GM12878 (cell line): ENCODE measurements around the gene DIS3L2. TPM values are rescaled to one million over a fixed set of nuclear protein-coding genes. Genes with fewer than 3 reads are reported as not detected.

Experiments used
- ATAC-seq: fragments of 200-7000 bp; cut with Tn5 transposase; 3 replicates; pipeline ENCODE4 v1.9.1; 2020; ENCODE audit warnings: mild to moderate bottlenecking, moderate library complexity
- BruUV-seq: library from RNA; stranded (reverse); fragments of 400-500 nt; replicated peaks from 2 replicates; lab custom pipeline; 2021; lab: Mats Ljungman, UMichigan
- CTCF ChIA-PET: fragments of 300-600 bp; sonication (Branson Sonifier 250); formaldehyde crosslinking; extraction: SDS; loops from one replicate; lab custom pipeline; 2021; ENCODE audit warnings: inconsistent platforms; lab: Yijun Ruan, JAX
- POLR2A ChIA-PET: fragments of 350-600 bp; formaldehyde crosslinking; extraction: SDS; loops from one replicate; lab custom pipeline; 2021; ENCODE audit warnings: inconsistent platforms; lab: Charles Lee
- RAD21 ChIA-PET: fragments of 300-600 bp; sonication (Branson Sonifier 250); formaldehyde crosslinking; loops from one replicate; lab custom pipeline; 2023; ENCODE audit warnings: antibody characterized with exemption; ENCODE audit not compliant: unreplicated experiment; lab: Charles Lee
- SMC1A ChIA-PET: fragments of 300-600 bp; sonication (Branson Sonifier 250); formaldehyde crosslinking; loops from one replicate; lab custom pipeline; 2023; ENCODE audit not compliant: unreplicated experiment, uncharacterized antibody; lab: Charles Lee
- DNase-seq: peaks from one replicate; pipeline ENCODE4 v3.0.0-alpha.2; 2011; ENCODE audit warnings: low read depth, low spot score
- FAIRE-seq: peaks from 3 replicates; lab custom pipeline; 2011; peaks lifted over from hg19 to GRCh38; lab: Jason Lieb, UNC
- H2AFZ ChIP-seq: 2 replicates; pipeline ENCODE4 v1.6.0; 2011; ENCODE audit warnings: low read depth, low read length, control low read depth; ENCODE audit not compliant: control insufficient read depth
- H3K27ac ChIP-seq: 2 replicates; pipeline ENCODE4 v1.5.1; 2011; ENCODE audit warnings: control low read depth; ENCODE audit not compliant: control insufficient read depth, insufficient read depth
- H3K27me3 ChIP-seq, 2 experiments: replicated peaks in 1 of 2; 2 replicates each; pipeline versions ENCODE4 v1.6.0 to v1.6.1; 2011; ENCODE audit warnings: low read length in 1 of 2; ENCODE audit not compliant: control insufficient read depth in 2 of 2, insufficient read depth in 2 of 2
- H3K36me3 ChIP-seq, 2 experiments: 2 replicates each; pipeline ENCODE4 v1.5.1; 2011; ENCODE audit warnings: low read length in 1 of 2; ENCODE audit not compliant: control insufficient read depth in 2 of 2, insufficient read depth in 2 of 2
- H3K4me1 ChIP-seq: 2 replicates; pipeline ENCODE4 v1.6.1; 2011; ENCODE audit warnings: mild to moderate bottlenecking, low read length, moderate library complexity, mixed read lengths; ENCODE audit not compliant: control insufficient read depth, insufficient read depth
- H3K4me2 ChIP-seq: 2 replicates; pipeline ENCODE4 v1.6.0; 2011; ENCODE audit warnings: control low read depth; ENCODE audit not compliant: control insufficient read depth, insufficient read depth
- H3K4me3 ChIP-seq: fragments of 200-600 bp; sonication (generic); 2 replicates; pipeline ENCODE4 v1.5.1; 2016
- H3K79me2 ChIP-seq: 2 replicates; pipeline ENCODE4 v1.6.0; 2011; ENCODE audit warnings: low read length; ENCODE audit not compliant: control insufficient read depth, insufficient read depth
- H3K9ac ChIP-seq: 2 replicates; pipeline ENCODE4 v1.8.0; 2011; ENCODE audit warnings: low read length, control low read depth, mixed read lengths; ENCODE audit not compliant: control insufficient read depth, insufficient read depth
- H3K9me3 ChIP-seq: replicated peaks from 3 replicates; pipeline ENCODE4 v1.5.1; 2011; ENCODE audit warnings: mild to moderate bottlenecking, low read length; ENCODE audit not compliant: control insufficient read depth, insufficient read depth
- H4K20me1 ChIP-seq: 2 replicates; pipeline ENCODE4 v1.6.0; 2011; ENCODE audit not compliant: control insufficient read depth, insufficient read depth
- CHD1 ChIP-seq: IDR thresholded peaks from 2 replicates; pipeline ENCODE4 v1.6.1; 2012; ENCODE audit warnings: low read depth, low read length, improper control_type of control experiment
- DPF2 ChIP-seq: fragments of 450-650 bp; IDR thresholded peaks from 2 replicates; pipeline ENCODE4 v1.6.1; 2017; ENCODE audit warnings: mild to moderate bottlenecking
- EGR1 ChIP-seq, 2 experiments: IDR thresholded peaks; 1 replicate in 1 of 2; 2 replicates in 1 of 2; pipeline ENCODE4 v1.6.1; 2011 to 2012; ENCODE audit warnings: low read depth in 2 of 2, low read length in 2 of 2, borderline replicate concordance in 1 of 2, mild to moderate bottlenecking in 1 of 2, moderate library complexity in 1 of 2
- HDAC2 ChIP-seq: fragments of 200-600 bp; sonication (generic); IDR thresholded peaks from 2 replicates; pipeline ENCODE4 v1.6.1; 2017
- NFYB ChIP-seq: IDR thresholded peaks from 2 replicates; pipeline ENCODE4 v1.6.1; 2011; ENCODE audit warnings: low read depth, mild to moderate bottlenecking, low read length, improper control_type of control experiment, moderate library complexity; ENCODE audit not compliant: insufficient read depth
- NR2C1 ChIP-seq: fragments of 450-650 bp; IDR thresholded peaks from 2 replicates; pipeline ENCODE4 v1.6.1; 2017; ENCODE audit warnings: antibody characterized with exemption, mild to moderate bottlenecking, moderate library complexity
- NR2C2 ChIP-seq: IDR thresholded peaks from 2 replicates; pipeline ENCODE4 v1.6.1; 2011; ENCODE audit warnings: borderline replicate concordance, low read depth; ENCODE audit not compliant: control insufficient read depth, insufficient read length
- PAX5 ChIP-seq: IDR thresholded peaks from 2 replicates; pipeline ENCODE4 v1.6.1; 2011; ENCODE audit warnings: low read depth, low read length, borderline replicate concordance
- POLR2A ChIP-seq: IDR thresholded peaks from 2 replicates; pipeline ENCODE4 v1.6.1; 2011; ENCODE audit warnings: low read depth, mild to moderate bottlenecking, low read length
- RB1 ChIP-seq: fragments of 450-650 bp; formaldehyde crosslinking; IDR thresholded peaks from 2 replicates; pipeline ENCODE4 v1.6.1; 2017; ENCODE audit warnings: mild to moderate bottlenecking, borderline replicate concordance
- SMARCA5 ChIP-seq: fragments of 450-650 bp; IDR thresholded peaks from 2 replicates; pipeline ENCODE4 v1.6.1; 2017; ENCODE audit warnings: mild to moderate bottlenecking
- SUPT20H ChIP-seq: IDR thresholded peaks from 2 replicates; pipeline ENCODE4 v1.6.1; 2011; ENCODE audit warnings: low read depth, mild to moderate bottlenecking, low read length, moderate library complexity, borderline replicate concordance; ENCODE audit not compliant: control insufficient read depth
- WGBS: methylation state at CpG from one replicate; pipeline ENCODE4 v1.1.6; 2016; ENCODE audit warnings: low lambda C conversion rate; ENCODE audit not compliant: insufficient replicate concordance, insufficient coverage; ENCODE audit errors: missing lambda C conversion rate; 5-methylcytosine and 5-hydroxymethylcytosine counted together
- in situ Hi-C: fragments of 300-500 bp; cut with MboI; formaldehyde crosslinking; loops from 9 replicates; pipeline ENCODE4 v1.14.3; 2018; ENCODE audit warnings: mixed read lengths
- intact Hi-C: fragments of 100-400 bp; cut with micrococcal nuclease; formaldehyde crosslinking; loops from one replicate; pipeline ENCODE4 v1.14.2; 2022; ENCODE audit not compliant: unreplicated experiment
- polyA plus RNA-seq, 11 experiments: library from polyadenylated mRNA; depleted of rRNA in 4 of 11; unstranded in 6 of 11; stranded (reverse) in 5 of 11; fragments of >200 nt; fragmentation: Nextera tagmentation in 4 of 11; fragmentation: Illumina TruSeq in 1 of 11; extraction: Ambion mirVana in 4 of 11; extraction: Trizol in 1 of 11; gene quantifications; 1 replicate in 1 of 11; 2 replicates in 10 of 11; pipeline versions ENCODE4 v1.2.1 to v1.2.3, GENCODE V29; 2011 to 2016; ENCODE audit warnings: inconsistent platforms in 2 of 11, missing spikeins in 2 of 11, low read depth in 1 of 11
- total RNA-seq, 4 experiments: library from RNA; depleted of rRNA in 3 of 4; stranded (reverse); fragments of >200 nt in 3 of 4; fragmentation: Illumina TruSeq in 1 of 4; extraction: Trizol in 1 of 4; gene quantifications; 2 replicates each; pipeline versions ENCODE4 v1.2.1 to v1.2.3, GENCODE V29; 2013 to 2021
- TF ChIP-seq, protein P1 (sequence below): fragments of 450-650 bp; IDR thresholded peaks from 2 replicates; pipeline ENCODE4 v1.6.1; 2018; ENCODE audit warnings: borderline replicate concordance, mild to moderate bottlenecking; ENCODE audit not compliant: partially characterized antibody
- TF ChIP-seq, protein P2 (sequence below): fragments of 450-650 bp; formaldehyde crosslinking; IDR thresholded peaks from 2 replicates; pipeline ENCODE4 v1.4.0; 2020; ENCODE audit warnings: mild to moderate bottlenecking, moderate library complexity
- TF ChIP-seq, protein P3 (sequence below): fragments of 450-650 bp; formaldehyde crosslinking; IDR thresholded peaks from 2 replicates; pipeline ENCODE4 v1.4.0; 2022; ENCODE audit warnings: mild to moderate bottlenecking, moderate library complexity

DIS3L2 gene
- total and polyA plus RNA-seq, 10 of the 15 experiments (the other 5 are each of a cell fraction or from before 2014, with no cell fraction given): 3.5 to 27.1 (median 16.0) TPM

DNA sequence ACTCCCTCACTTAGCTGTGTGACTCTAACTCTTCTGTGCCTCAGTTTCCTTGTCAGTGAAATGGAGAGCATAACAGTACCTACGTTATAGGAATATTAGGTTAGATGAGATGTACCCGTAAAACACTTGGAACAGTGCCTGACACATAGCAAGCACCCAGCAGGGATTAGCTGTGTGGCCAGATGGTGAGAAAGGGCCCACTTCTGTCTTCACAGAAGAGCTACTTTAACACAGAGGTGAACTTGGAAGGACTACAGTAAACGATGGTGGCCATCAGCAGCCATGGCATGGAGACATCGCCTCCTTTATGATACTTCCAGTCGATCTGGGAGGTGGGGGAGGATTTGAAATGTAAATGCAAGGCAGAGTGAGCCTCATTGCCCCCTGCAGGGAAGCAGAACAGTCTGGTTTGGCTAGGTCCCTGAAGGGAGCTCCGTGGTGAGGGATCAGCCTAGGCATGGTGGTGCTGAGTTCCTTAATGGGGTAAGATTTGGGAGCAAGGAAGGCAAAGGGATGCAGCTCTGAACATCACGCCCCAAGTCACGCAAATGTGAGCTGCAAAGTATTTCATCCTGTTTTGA lies 315.3 kb downstream of the DIS3L2 start:
- H3K4me1 ChIP-seq: peaks cover 10% of the 10 kb centered on the region
- CTCF ChIA-PET: interaction anchor here (0.6 to 2.5 kb wide), 5 partner anchors 15 to 376 kb away, joined by 3 to 17 read pairs (median 4); no protein-coding TSS in a partner anchor
- H4K20me1 ChIP-seq: no peaks in the 10 kb centered on the region
- no peak for FAIRE-seq
- ATAC-seq: no peak
- no peak overlapping the region for H2AFZ ChIP-seq
- no peaks in the 10 kb centered on the region for H3K27me3 ChIP-seq
- intact Hi-C loops: no loop called here
- H3K79me2 ChIP-seq: no peaks in the 10 kb centered on the region
- 87% methylated on average over 8 of the region's 8 CpGs for WGBS
- no peak overlapping the region for H3K4me3 ChIP-seq
- in situ Hi-C loops: no loop called here
- POLR2A ChIA-PET: no interaction called here
- peaks cover 0 to 1% of the 10 kb centered on the region in 2 experiments; a peak in 2 of 4 replicates for H3K36me3 ChIP-seq
- H3K9me3 ChIP-seq: no peaks in the 10 kb centered on the region; the same call in 2 of the 3 replicates
- RAD21 ChIA-PET: interaction anchor here (1.3 kb wide), 1 partner anchor 353 kb away, joined by 3 read pairs; no protein-coding TSS in a partner anchor
- H3K9ac ChIP-seq: no peak overlapping the region
- DNase-seq: no peak
- no peak overlapping the region; the same call in 1 of the 2 replicates for H3K27ac ChIP-seq
- SMC1A ChIA-PET: interaction anchor here (0.6 to 1.5 kb wide), 6 partner anchors 8 to 48 kb away, joined by 3 to 4 read pairs (median 3); no protein-coding TSS in a partner anchor
- H3K4me2 ChIP-seq: no peak overlapping the region
- no TSS peak for BruUV-seq
- TF ChIP-seq SMARCA5: no peak
- TF ChIP-seq, protein P1, sequence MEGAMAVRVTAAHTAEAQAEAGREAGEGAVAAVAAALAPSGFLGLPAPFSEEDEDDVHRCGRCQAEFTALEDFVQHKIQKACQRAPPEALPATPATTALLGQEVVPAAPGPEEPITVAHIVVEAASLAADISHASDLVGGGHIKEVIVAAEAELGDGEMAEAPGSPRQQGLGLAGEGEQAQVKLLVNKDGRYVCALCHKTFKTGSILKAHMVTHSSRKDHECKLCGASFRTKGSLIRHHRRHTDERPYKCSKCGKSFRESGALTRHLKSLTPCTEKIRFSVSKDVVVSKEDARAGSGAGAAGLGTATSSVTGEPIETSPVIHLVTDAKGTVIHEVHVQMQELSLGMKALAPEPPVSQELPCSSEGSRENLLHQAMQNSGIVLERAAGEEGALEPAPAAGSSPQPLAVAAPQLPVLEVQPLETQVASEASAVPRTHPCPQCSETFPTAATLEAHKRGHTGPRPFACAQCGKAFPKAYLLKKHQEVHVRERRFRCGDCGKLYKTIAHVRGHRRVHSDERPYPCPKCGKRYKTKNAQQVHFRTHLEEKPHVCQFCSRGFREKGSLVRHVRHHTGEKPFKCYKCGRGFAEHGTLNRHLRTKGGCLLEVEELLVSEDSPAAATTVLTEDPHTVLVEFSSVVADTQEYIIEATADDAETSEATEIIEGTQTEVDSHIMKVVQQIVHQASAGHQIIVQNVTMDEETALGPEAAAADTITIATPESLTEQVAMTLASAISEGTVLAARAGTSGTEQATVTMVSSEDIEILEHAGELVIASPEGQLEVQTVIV: no peak
- TF ChIP-seq EGR1 (IDR thresholded peaks at IDR 0.05; ENCODE audit: borderline replicate concordance in 1 of 2, low read depth in 2 of 2, low read length in 2 of 2): no peak
- TF ChIP-seq RB1: no peak
- no peak for TF ChIP-seq POLR2A
- no peak for TF ChIP-seq NR2C1
- TF ChIP-seq, protein P2, sequence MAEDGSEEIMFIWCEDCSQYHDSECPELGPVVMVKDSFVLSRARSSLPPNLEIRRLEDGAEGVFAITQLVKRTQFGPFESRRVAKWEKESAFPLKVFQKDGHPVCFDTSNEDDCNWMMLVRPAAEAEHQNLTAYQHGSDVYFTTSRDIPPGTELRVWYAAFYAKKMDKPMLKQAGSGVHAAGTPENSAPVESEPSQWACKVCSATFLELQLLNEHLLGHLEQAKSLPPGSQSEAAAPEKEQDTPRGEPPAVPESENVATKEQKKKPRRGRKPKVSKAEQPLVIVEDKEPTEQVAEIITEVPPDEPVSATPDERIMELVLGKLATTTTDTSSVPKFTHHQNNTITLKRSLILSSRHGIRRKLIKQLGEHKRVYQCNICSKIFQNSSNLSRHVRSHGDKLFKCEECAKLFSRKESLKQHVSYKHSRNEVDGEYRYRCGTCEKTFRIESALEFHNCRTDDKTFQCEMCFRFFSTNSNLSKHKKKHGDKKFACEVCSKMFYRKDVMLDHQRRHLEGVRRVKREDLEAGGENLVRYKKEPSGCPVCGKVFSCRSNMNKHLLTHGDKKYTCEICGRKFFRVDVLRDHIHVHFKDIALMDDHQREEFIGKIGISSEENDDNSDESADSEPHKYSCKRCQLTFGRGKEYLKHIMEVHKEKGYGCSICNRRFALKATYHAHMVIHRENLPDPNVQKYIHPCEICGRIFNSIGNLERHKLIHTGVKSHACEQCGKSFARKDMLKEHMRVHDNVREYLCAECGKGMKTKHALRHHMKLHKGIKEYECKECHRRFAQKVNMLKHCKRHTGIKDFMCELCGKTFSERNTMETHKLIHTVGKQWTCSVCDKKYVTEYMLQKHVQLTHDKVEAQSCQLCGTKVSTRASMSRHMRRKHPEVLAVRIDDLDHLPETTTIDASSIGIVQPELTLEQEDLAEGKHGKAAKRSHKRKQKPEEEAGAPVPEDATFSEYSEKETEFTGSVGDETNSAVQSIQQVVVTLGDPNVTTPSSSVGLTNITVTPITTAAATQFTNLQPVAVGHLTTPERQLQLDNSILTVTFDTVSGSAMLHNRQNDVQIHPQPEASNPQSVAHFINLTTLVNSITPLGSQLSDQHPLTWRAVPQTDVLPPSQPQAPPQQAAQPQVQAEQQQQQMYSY (CRISPR knock-in tag): no peak
- TF ChIP-seq NFYB: no peak
- TF ChIP-seq HDAC2: no peak
- TF ChIP-seq DPF2: no peak
- TF ChIP-seq, protein P3, sequence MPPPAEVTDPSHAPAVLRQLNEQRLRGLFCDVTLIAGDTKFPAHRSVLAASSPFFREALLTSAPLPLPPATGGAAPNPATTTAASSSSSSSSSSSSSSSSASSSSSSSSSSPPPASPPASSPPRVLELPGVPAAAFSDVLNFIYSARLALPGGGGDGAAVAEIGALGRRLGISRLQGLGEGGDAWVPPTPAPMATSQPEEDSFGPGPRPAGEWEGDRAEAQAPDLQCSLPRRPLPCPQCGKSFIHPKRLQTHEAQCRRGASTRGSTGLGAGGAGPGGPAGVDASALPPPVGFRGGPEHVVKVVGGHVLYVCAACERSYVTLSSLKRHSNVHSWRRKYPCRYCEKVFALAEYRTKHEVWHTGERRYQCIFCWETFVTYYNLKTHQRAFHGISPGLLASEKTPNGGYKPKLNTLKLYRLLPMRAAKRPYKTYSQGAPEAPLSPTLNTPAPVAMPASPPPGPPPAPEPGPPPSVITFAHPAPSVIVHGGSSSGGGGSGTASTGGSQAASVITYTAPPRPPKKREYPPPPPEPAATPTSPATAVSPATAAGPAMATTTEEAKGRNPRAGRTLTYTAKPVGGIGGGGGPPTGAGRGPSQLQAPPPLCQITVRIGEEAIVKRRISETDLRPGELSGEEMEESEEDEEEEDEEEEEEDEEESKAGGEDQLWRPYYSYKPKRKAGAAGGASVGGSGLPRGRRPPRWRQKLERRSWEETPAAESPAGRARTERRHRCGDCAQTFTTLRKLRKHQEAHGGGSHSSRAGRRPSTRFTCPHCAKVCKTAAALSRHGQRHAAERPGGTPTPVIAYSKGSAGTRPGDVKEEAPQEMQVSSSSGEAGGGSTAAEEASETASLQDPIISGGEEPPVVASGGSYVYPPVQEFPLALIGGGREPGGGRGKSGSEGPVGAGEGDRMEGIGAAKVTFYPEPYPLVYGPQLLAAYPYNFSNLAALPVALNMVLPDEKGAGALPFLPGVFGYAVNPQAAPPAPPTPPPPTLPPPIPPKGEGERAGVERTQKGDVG (CRISPR knock-in tag): no peak
- no peak for TF ChIP-seq PAX5
- no peak for TF ChIP-seq SUPT20H
- no peak for TF ChIP-seq NR2C2
- TF ChIP-seq CHD1: no peak
